Common myeloid progenitor, CD34-positive (primary cell): ENCODE data around the gene TRPC1.
A peak's percentile ranks its signal among the peaks of the same experiment; 100 is the strongest.

ENCODE experiments used
- CTCF ChIA-PET: fragments of 350-600 bp; sonication (Branson Sonifier 250); formaldehyde crosslinking; loops from one replicate; lab custom pipeline; 2021; ENCODE audit warnings: antibody characterized with exemption; lab: Charles Lee
- POLR2A ChIA-PET: fragments of 350-600 bp; sonication (Branson Sonifier 250); formaldehyde crosslinking; loops from one replicate; lab custom pipeline; 2021; ENCODE audit warnings: antibody characterized with exemption; lab: Charles Lee
- DNase-seq, 3 donors: peaks; one replicate each; pipeline versions ENCODE4 v3.0.0 to v3.0.0-alpha.2; 2013
- H3K27ac ChIP-seq, 2 experiments: 1 replicate in 1 of 2; 2 replicates in 1 of 2; pipeline ENCODE4 v1.7.0; 2013; ENCODE audit warnings: inconsistent platforms in 2 of 2, low read length in 2 of 2, mild to moderate bottlenecking in 2 of 2, low read depth in 1 of 2, moderate library complexity in 1 of 2; ENCODE audit not compliant: severe bottlenecking in 2 of 2, insufficient read depth in 1 of 2, poor library complexity in 1 of 2
- H3K27me3 ChIP-seq, 5 experiments: replicated peaks in 2 of 5; 1 replicate in 3 of 5; 2 replicates in 2 of 5; pipeline versions ENCODE4 v1.6.1 to v1.7.0; 2013; ENCODE audit warnings: low read length in 4 of 5, mild to moderate bottlenecking in 2 of 5, moderate library complexity in 2 of 5, inconsistent platforms in 1 of 5; ENCODE audit not compliant: insufficient read depth in 5 of 5, control insufficient read depth in 4 of 5
- H3K36me3 ChIP-seq, 4 experiments: 1 replicate in 2 of 4; 2 replicates in 2 of 4; pipeline versions ENCODE4 v1.6.1 to v1.7.0; 2013; ENCODE audit warnings: low read length in 3 of 4, control low read depth in 1 of 4, mild to moderate bottlenecking in 1 of 4; ENCODE audit not compliant: control insufficient read depth in 4 of 4, insufficient read depth in 4 of 4
- H3K4me1 ChIP-seq, 4 experiments: 1 replicate in 3 of 4; 2 replicates in 1 of 4; pipeline versions ENCODE4 v1.6.1 to v1.7.1; 2013; ENCODE audit warnings: low read length in 3 of 4, mild to moderate bottlenecking in 3 of 4, control low read depth in 1 of 4, inconsistent platforms in 1 of 4, moderate library complexity in 1 of 4; ENCODE audit not compliant: control insufficient read depth in 4 of 4, insufficient read depth in 4 of 4; ENCODE audit errors: control extremely low read depth in 1 of 4
- H3K4me3 ChIP-seq, 7 experiments: 1 replicate in 4 of 7; 2 replicates in 3 of 7; pipeline versions ENCODE4 v1.5.1 to v1.7.0; 2013; ENCODE audit warnings: mild to moderate bottlenecking in 7 of 7, low read length in 6 of 7, moderate library complexity in 6 of 7, inconsistent platforms in 2 of 7, low read depth in 2 of 7, control low read depth in 1 of 7; ENCODE audit not compliant: insufficient read depth in 4 of 7, control insufficient read depth in 1 of 7; ENCODE audit errors: extremely low read depth in 1 of 7
- H3K9me3 ChIP-seq, 5 experiments: 1 replicate in 4 of 5; 2 replicates in 1 of 5; pipeline versions ENCODE4 v1.6.1 to v1.7.1; 2013; ENCODE audit warnings: low read length in 4 of 5, mild to moderate bottlenecking in 2 of 5, inconsistent platforms in 1 of 5, low read depth in 1 of 5, moderate library complexity in 1 of 5; ENCODE audit not compliant: control insufficient read depth in 4 of 5, insufficient read depth in 2 of 5; ENCODE audit errors: control extremely low read depth in 1 of 5
- WGBS: methylation state at CpG from one replicate; pipeline ENCODE4 v1.1.5; 2013; ENCODE audit not compliant: insufficient coverage; 5-methylcytosine and 5-hydroxymethylcytosine counted together

The TRPC1 gene

GRCh38 chr3:142779591-142779990 lies 55.8 kb downstream of the TRPC1 start:
- Histone ChIP-seq H3K9me3 (peaks cover 0 to 1% (median 0%) of the 10 kb centered on the region in 5 experiments), H3K4me3 (no peak overlapping the region), H3K4me1 (no peaks in the 10 kb centered on the region), H3K36me3 (no peaks in the 10 kb centered on the region), H3K27me3 (no peaks in the 10 kb centered on the region), H3K27ac (no peak overlapping the region)
- POLR2A ChIA-PET = no interaction called here
- no peak for DNase-seq
- CTCF ChIA-PET = no interaction called here

DNA sequence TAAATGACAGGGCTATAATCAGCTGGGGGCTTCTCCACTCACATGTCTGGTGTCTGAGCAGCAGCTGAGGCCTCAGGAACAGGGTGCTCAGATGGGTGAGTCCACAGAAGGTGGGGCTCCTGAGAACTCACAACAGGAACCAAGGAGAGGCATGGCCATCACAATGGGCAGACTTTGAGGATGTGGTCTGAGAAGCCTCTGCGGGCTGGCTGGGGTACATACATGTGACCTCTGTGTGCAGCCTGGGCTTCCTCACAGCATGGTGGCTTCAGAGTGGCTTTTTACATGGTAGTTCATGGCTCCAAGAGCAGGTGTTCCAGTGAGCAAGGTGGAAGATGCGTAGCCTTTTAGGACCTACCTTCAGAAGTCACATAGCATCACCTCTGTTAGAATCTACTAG lies 58.8 kb downstream of the TRPC1 start:
- 100% methylated on average over 2 of the region's 2 CpGs for WGBS
- no peaks in the 10 kb centered on the region for H3K27me3 ChIP-seq
- H3K9me3 ChIP-seq = no peaks in the 10 kb centered on the region
- H3K4me1 ChIP-seq = peaks cover 0 to 6% (median 0%) of the 10 kb centered on the region in 4 experiments
- CTCF ChIA-PET = no interaction called here
- H3K36me3 ChIP-seq = no peaks in the 10 kb centered on the region
- no peak overlapping the region for H3K27ac ChIP-seq
- no peak overlapping the region for H3K4me3 ChIP-seq
- DNase-seq = no peak
- POLR2A ChIA-PET = no interaction called here

DNA sequence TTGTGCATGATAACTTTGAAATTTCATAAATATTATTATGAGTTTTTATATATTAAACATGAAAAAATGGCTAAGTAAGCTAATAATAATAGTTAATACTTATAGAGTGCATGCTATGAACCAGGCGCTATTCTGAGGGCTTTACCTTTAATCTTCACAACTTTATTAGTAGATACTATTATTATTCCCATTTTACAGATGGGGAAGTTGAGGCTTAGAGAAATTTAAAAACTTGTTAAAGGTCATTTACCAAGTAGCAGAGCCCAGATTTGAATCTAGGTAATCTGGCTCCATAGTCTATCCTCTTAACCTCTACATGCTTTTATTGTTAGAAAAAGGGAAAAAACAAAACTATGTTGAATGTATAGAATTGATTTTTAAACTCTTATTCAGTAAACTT lies 60.4 kb downstream of the TRPC1 start:
- no peaks in the 10 kb centered on the region for H3K27me3 ChIP-seq
- POLR2A ChIA-PET = no interaction called here

DNA sequence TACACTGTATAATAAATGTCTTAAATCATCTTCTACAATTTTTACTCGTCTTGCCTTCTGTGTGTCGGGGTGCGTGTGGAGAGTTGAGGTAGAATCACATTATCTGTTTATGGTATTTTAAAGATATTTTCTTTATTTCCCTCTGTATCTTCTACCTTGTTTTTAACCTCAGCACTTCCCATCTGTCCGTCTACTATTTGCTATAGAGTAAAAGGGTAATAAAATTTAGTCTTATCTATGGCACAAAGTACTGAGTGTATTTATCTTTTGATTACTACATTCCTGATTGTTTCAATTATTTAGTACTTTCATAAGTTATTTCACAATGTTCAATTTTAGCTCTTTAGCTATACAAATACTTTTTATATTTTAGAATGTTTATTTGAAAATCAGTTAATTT lies 62.2 kb downstream of the TRPC1 start:
- WGBS = no CpG with 5 or more reads among the region's 4 CpGs
- no peak for DNase-seq
- Histone ChIP-seq H3K27ac (no peak overlapping the region), H3K4me3 (no peak overlapping the region), H3K9me3 (no peaks in the 10 kb centered on the region), H3K36me3 (no peaks in the 10 kb centered on the region), H3K27me3 (no peaks in the 10 kb centered on the region), H3K4me1 (peaks cover 0 to 11% (median 2%) of the 10 kb centered on the region in 4 experiments)
- CTCF ChIA-PET = no interaction called here
- POLR2A ChIA-PET = no interaction called here

More for the DNA sequence above, 60.4 kb downstream of the TRPC1 start:
- DNase-seq = no peak
- CTCF ChIA-PET = no interaction called here
- Histone ChIP-seq H3K9me3 (no peaks in the 10 kb centered on the region), H3K27ac (no peak overlapping the region), H3K36me3 (no peaks in the 10 kb centered on the region), H3K4me1 (peaks cover 0 to 11% (median 2%) of the 10 kb centered on the region in 4 experiments), H3K4me3 (no peak overlapping the region)
- WGBS = no CpG with 5 or more reads among the region's 1 CpG

- POLR2A ChIA-PET = no interaction called here
- no peaks in the 10 kb centered on the region for H3K27me3 ChIP-seq
- no peaks in the 10 kb centered on the region for H3K9me3 ChIP-seq
- peak; percentile 2 to 32 (median 28) for DNase-seq
- CTCF ChIA-PET = interaction anchor here (0.9 to 1.1 kb wide), 2 partner anchors 10 kb away, joined by 4 read pairs; no protein-coding TSS in a partner anchor
- H3K36me3 ChIP-seq = no peaks in the 10 kb centered on the region
- no peak overlapping the region for H3K4me3 ChIP-seq
- peaks cover 0 to 11% (median 2%) of the 10 kb centered on the region in 4 experiments for H3K4me1 ChIP-seq
- WGBS = 0% methylated on average over 1 of the region's 1 CpG
- no peak overlapping the region for H3K27ac ChIP-seq
These were observed 63.9 kb downstream of the TRPC1 start for GRCh38 chr3:142787719-142788118.

DNA sequence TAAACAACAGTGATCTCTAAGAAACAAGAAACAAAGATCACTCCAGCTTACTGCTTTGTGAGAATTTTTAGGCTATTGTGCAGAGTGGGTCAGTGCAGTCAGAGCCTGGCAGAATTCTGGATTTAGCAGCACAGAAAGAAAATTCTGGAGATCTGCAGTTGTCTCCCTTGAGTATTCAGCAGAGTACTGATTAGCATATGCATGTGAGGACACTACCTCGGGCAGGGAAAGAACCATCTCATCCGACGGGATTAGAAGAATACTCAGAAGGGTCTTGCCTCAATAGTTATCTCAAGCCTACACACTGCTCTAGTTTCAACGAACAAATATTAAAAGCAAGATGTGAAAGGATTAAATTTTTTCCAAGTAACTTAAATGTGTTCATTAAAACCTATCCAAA lies 70.7 kb downstream of the TRPC1 start:
- ChIA-PET POLR2A (no interaction called here), CTCF (no interaction called here)
- 100% methylated on average over 1 of the region's 4 CpGs for WGBS
- no peak for DNase-seq
- Histone ChIP-seq H3K4me3 (no peak overlapping the region), H3K36me3 (no peaks in the 10 kb centered on the region), H3K9me3 (peaks cover 0 to 2% (median 0%) of the 10 kb centered on the region in 5 experiments), H3K27ac (no peak overlapping the region), H3K27me3 (no peaks in the 10 kb centered on the region), H3K4me1 (no peaks in the 10 kb centered on the region)

DNA sequence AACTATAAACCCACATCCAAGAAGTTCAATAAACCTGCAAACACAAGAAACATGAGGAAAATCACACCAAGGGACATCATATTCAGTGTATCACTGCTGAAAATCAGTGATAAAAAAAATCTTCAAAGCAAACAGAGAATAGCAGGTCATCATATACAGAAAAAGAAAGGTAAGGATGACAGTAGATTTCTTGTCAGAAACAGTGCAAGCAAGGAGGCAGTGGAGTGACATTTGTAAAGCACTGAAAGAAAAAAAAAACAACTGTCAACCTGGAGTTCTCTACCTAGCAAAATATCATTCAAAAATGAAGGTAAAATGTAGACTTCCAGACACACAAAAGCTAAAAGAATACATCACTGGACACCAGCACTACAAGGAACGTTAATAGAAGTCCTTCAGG lies 71.5 kb downstream of the TRPC1 start:
- Histone ChIP-seq H3K27me3 (no peaks in the 10 kb centered on the region), H3K4me1 (no peaks in the 10 kb centered on the region), H3K4me3 (no peak overlapping the region), H3K36me3 (no peaks in the 10 kb centered on the region), H3K9me3 (peaks cover 0 to 2% (median 0%) of the 10 kb centered on the region in 5 experiments), H3K27ac (no peak overlapping the region)
- no peak for DNase-seq
- ChIA-PET POLR2A (no interaction called here), CTCF (no interaction called here)
- WGBS = no CpG with 5 or more reads among the region's 1 CpG
